SU-DHL-6 (cell line): ENCODE results near the gene CTSA.

ENCODE experiments used
- CTCF ChIP-seq: fragments of 200-600 bp; sonication (generic); IDR thresholded peaks from one replicate; pipeline ENCODE4 v1.5.1; 2017; ENCODE audit warnings: antibody characterized with exemption, mild to moderate bottlenecking, low read length, moderate library complexity; ENCODE audit not compliant: insufficient read depth, poor library complexity, severe bottlenecking
- EZH2phosphoT487 ChIP-seq: fragments of 200-600 bp; sonication (generic), shearing (Covaris generic); conservative IDR thresholded peaks from 2 replicates; pipeline ENCODE4 v1.6.1; 2018; ENCODE audit warnings: mild to moderate bottlenecking, antibody characterized with exemption, low read length, moderate library complexity, mixed read lengths

- no peak for TF ChIP-seq CTCF
- TF ChIP-seq EZH2phosphoT487 = no peak
Measured at GRCh38 chr20:45848969-45849582, 42.1 kb upstream of the CTSA start.
